ENCODE measurements around the gene TNIK. TPM values are rescaled to one million over a fixed set of nuclear protein-coding genes. Genes with fewer than 3 reads are reported as not detected.

The TNIK gene
- total and polyA plus RNA-seq, 2 of the 13 experiments (the other 11 are each of a cell fraction or from before 2014, with no cell fraction given), result 0.15 to 0.22 TPM

DNA sequence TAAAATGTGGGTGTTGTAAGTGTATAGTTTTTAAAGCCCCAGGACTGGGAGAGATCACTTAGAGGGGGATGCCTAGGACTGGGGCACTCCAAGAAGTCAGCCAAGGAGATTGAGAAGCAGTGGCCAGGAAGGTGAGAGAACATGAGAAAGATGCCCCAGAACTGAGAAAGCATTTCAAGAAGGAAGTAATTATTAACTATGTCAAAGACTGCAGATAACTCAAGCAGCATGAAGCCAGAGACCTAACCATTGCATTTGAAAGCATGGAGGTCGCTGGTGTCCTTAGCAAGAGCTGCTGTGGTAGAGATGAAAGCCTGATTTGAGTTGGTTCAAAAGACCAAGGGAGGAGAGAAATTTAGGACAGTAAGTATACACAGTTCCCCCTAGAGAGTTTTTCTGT, 403.1 kb downstream of the TNIK start:
- Histone ChIP-seq H3K9me3 (ENCODE audit: low read length) (no peaks in the 10 kb centered on the region), H3K4me1 (ENCODE audit: insufficient read depth, low read length) (peaks cover 79% of the 10 kb centered on the region), H3K4me2 (ENCODE audit: low read depth, low read length) (no peak overlapping the region), H3K27me3 (ENCODE audit: control insufficient read depth in 1 of 2, insufficient read depth in 2 of 2, low read length in 2 of 2) (no peaks in the 10 kb centered on the region), H3K4me3 (replicated peaks in 1 of 3; ENCODE audit: insufficient read depth in 1 of 3, low read depth in 2 of 3, low read length in 3 of 3) (no peak overlapping the region), H3K36me3 (replicated peaks in 1 of 2; ENCODE audit: control insufficient read depth in 1 of 2, insufficient read depth in 2 of 2, low read length in 2 of 2) (no peaks in the 10 kb centered on the region), H3K27ac (ENCODE audit: extremely low read length, insufficient read depth, low read length) (no peak overlapping the region), H4K20me1 (ENCODE audit: insufficient read depth, low read length) (no peaks in the 10 kb centered on the region), H3K79me2 (ENCODE audit: insufficient read depth, low read length) (no peaks in the 10 kb centered on the region), H3K9ac (ENCODE audit: insufficient read depth, low read depth, low read length) (no peak overlapping the region), H2AFZ (ENCODE audit: low read length) (no peak overlapping the region)
- DNase-seq (ENCODE audit: low spot score) (no peak), ATAC-seq (no peak), FAIRE-seq (no peak)
- TF ChIP-seq, protein P1, sequence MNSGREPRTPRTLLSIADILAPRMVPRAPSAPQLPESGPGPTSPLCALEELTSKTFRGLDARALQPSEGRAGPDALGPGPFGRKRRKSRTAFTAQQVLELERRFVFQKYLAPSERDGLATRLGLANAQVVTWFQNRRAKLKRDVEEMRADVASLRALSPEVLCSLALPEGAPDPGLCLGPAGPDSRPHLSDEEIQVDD (CRISPR knock-in tag; IDR thresholded peaks at IDR 0.05; ENCODE audit: borderline replicate concordance), result no peak
- TF ChIP-seq ZNF10 (CRISPR knock-in tag; IDR thresholded peaks at IDR 0.05; ENCODE audit: borderline replicate concordance, low read depth) (no peak), ZNF382 (CRISPR knock-in tag; IDR thresholded peaks at IDR 0.05; ENCODE audit: borderline replicate concordance) (no peak), CEBPG (CRISPR knock-in tag; IDR thresholded peaks at IDR 0.05) (no peak), ZKSCAN8 (CRISPR knock-in tag; IDR thresholded peaks at IDR 0.05; ENCODE audit: borderline replicate concordance) (no peak)
- ChIA-PET POLR2A (no interaction called here), CTCF (ENCODE audit: low intra/inter-chr PET ratio, low total read pairs) (no interaction called here)
- WGBS (ENCODE audit: low lambda C conversion rate), result 94% methylated on average over 1 of the region's 1 CpG
- in situ Hi-C loops (cut with HindIII; ENCODE audit: extremely low pct_ligation_motif_present, low pct_unique_long_range_greater_than_20kb) (no loop called here), intact Hi-C loops (cut with micrococcal nuclease; ENCODE audit: unreplicated experiment) (loop anchor here (5.0 kb wide), 1 partner anchor 35 kb away; no protein-coding TSS in a partner anchor)
- BruUV-seq (replicated peaks), result no TSS peak

DNA sequence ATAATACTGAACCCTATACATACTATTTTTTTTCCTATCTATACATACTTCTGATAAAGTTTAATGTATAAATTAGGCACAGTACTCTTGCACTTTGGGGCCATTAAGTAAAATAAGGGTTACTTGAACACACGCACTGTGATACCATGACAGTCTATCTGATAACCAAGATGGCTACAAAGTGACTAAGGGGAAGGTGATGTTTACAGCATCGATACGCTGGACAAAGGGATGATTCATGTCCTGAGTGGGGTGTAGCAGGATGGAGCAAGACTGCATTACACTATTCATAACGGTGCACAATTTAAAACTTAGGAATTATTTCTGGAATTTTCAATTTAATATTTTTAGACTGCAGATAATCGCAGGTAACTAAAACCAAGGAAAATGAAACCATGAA, 403.7 kb downstream of the TNIK start:
- in situ Hi-C loops (cut with HindIII; ENCODE audit: extremely low pct_ligation_motif_present, low pct_unique_long_range_greater_than_20kb) (no loop called here), intact Hi-C loops (cut with micrococcal nuclease; ENCODE audit: unreplicated experiment) (loop anchor here (5.0 kb wide), 1 partner anchor 36 kb away; no protein-coding TSS in a partner anchor)
- Histone ChIP-seq H3K36me3 (replicated peaks in 1 of 2; ENCODE audit: control insufficient read depth in 1 of 2, insufficient read depth in 2 of 2, low read length in 2 of 2) (no peaks in the 10 kb centered on the region), H3K9me3 (ENCODE audit: low read length) (no peaks in the 10 kb centered on the region), H3K4me2 (ENCODE audit: low read depth, low read length) (no peak overlapping the region), H3K27me3 (ENCODE audit: control insufficient read depth in 1 of 2, insufficient read depth in 2 of 2, low read length in 2 of 2) (no peaks in the 10 kb centered on the region), H3K79me2 (ENCODE audit: insufficient read depth, low read length) (no peaks in the 10 kb centered on the region), H2AFZ (ENCODE audit: low read length) (no peak overlapping the region), H3K4me1 (ENCODE audit: insufficient read depth, low read length) (peaks cover 79% of the 10 kb centered on the region), H4K20me1 (ENCODE audit: insufficient read depth, low read length) (no peaks in the 10 kb centered on the region), H3K4me3 (replicated peaks in 1 of 3; ENCODE audit: insufficient read depth in 1 of 3, low read depth in 2 of 3, low read length in 3 of 3) (no peak overlapping the region), H3K27ac (ENCODE audit: extremely low read length, insufficient read depth, low read length) (peak overlapping the region; percentile 68), H3K9ac (ENCODE audit: insufficient read depth, low read depth, low read length) (no peak overlapping the region)
- FAIRE-seq (no peak), ATAC-seq (no peak), DNase-seq (ENCODE audit: low spot score) (peak; percentile 35)
- CTCF ChIA-PET (ENCODE audit: low intra/inter-chr PET ratio, low total read pairs), result no interaction called here
- no TSS peak for BruUV-seq (replicated peaks)
- POLR2A ChIA-PET, result no interaction called here
- 86% methylated on average over 5 of the region's 5 CpGs for WGBS (ENCODE audit: low lambda C conversion rate)
- no peak for TF ChIP-seq ZNF839 (CRISPR knock-in tag; IDR thresholded peaks at IDR 0.05; ENCODE audit: borderline replicate concordance)
- TF ChIP-seq, protein P2, sequence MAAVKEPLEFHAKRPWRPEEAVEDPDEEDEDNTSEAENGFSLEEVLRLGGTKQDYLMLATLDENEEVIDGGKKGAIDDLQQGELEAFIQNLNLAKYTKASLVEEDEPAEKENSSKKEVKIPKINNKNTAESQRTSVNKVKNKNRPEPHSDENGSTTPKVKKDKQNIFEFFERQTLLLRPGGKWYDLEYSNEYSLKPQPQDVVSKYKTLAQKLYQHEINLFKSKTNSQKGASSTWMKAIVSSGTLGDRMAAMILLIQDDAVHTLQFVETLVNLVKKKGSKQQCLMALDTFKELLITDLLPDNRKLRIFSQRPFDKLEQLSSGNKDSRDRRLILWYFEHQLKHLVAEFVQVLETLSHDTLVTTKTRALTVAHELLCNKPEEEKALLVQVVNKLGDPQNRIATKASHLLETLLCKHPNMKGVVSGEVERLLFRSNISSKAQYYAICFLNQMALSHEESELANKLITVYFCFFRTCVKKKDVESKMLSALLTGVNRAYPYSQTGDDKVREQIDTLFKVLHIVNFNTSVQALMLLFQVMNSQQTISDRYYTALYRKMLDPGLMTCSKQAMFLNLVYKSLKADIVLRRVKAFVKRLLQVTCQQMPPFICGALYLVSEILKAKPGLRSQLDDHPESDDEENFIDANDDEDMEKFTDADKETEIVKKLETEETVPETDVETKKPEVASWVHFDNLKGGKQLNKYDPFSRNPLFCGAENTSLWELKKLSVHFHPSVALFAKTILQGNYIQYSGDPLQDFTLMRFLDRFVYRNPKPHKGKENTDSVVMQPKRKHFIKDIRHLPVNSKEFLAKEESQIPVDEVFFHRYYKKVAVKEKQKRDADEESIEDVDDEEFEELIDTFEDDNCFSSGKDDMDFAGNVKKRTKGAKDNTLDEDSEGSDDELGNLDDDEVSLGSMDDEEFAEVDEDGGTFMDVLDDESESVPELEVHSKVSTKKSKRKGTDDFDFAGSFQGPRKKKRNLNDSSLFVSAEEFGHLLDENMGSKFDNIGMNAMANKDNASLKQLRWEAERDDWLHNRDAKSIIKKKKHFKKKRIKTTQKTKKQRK (IDR thresholded peaks at IDR 0.05; ENCODE audit: low read length), result no peak
- no peak for TF ChIP-seq POLR2A (IDR thresholded peaks at IDR 0.05; ENCODE audit: insufficient read depth in 1 of 2, low read depth in 2 of 2, low read length in 2 of 2)
- TF ChIP-seq PHF5A (CRISPR knock-in tag; IDR thresholded peaks at IDR 0.05; ENCODE audit: low read depth, unreplicated experiment), result no peak
- TF ChIP-seq ZNF567 (CRISPR knock-in tag; IDR thresholded peaks at IDR 0.05; ENCODE audit: borderline replicate concordance), result no peak
- TF ChIP-seq ZNF317 (CRISPR knock-in tag; IDR thresholded peaks at IDR 0.05), result no peak
- TF ChIP-seq FOSL2 (CRISPR knock-in tag; IDR thresholded peaks at IDR 0.05), result peak; percentile 79
- TF ChIP-seq, protein P3, sequence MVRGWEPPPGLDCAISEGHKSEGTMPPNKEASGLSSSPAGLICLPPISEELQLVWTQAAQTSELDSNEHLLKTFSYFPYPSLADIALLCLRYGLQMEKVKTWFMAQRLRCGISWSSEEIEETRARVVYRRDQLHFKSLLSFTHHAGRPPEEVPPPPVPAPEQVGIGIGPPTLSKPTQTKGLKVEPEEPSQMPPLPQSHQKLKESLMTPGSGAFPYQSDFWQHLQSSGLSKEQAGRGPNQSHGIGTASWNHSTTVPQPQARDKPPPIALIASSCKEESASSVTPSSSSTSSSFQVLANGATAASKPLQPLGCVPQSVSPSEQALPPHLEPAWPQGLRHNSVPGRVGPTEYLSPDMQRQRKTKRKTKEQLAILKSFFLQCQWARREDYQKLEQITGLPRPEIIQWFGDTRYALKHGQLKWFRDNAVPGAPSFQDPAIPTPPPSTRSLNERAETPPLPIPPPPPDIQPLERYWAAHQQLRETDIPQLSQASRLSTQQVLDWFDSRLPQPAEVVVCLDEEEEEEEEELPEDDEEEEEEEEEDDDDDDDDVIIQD (CRISPR knock-in tag; IDR thresholded peaks at IDR 0.05; ENCODE audit: low read depth), result peak; percentile 80

Measured in HepG2 (cell line).